Measurements from ENCODE around the gene TAGLN. TPM values are rescaled to one million over a fixed set of nuclear protein-coding genes. Genes with fewer than 3 reads are reported as not detected.

The TAGLN gene
- total and polyA plus RNA-seq, 2 donors (not counting 1 experiment from before 2014, with no cell fraction given): 17.9 to 51.8 TPM

- Histone ChIP-seq H3K9ac (ENCODE audit: low read length) (no peak overlapping the region), H3K27ac (ENCODE audit: low read length in 2 of 2) (no peak overlapping the region), H3K36me3 (replicated peaks in 1 of 2; ENCODE audit: control extremely low read depth in 1 of 2, control insufficient read depth in 1 of 2, extremely low read depth in 1 of 2, insufficient read depth in 2 of 2, low read length in 1 of 2) (peaks cover 0 to 13% of the 10 kb centered on the region in 2 experiments), H3K79me2 (ENCODE audit: control insufficient read depth, insufficient read depth, low read length) (no peaks in the 10 kb centered on the region), H3K4me1 (ENCODE audit: control insufficient read depth in 2 of 2, insufficient read depth in 2 of 2, low read length in 2 of 2) (no peaks in the 10 kb centered on the region), H3K4me2 (replicated peaks; ENCODE audit: low read depth, low read length, poor library complexity, severe bottlenecking) (no peak overlapping the region), H3K4me3 (ENCODE audit: control extremely low read depth in 1 of 5, extremely low read depth in 1 of 5, insufficient read depth in 1 of 5, low read depth in 2 of 5, low read length in 4 of 5) (no peak overlapping the region), H2AFZ (ENCODE audit: insufficient read depth, low read depth, low read length, poor library complexity, severe bottlenecking) (no peak overlapping the region), H4K20me1 (ENCODE audit: control insufficient read depth, insufficient read depth, low read length, poor library complexity, severe bottlenecking) (no peaks in the 10 kb centered on the region), H3K27me3 (replicated peaks in 1 of 4; ENCODE audit: control extremely low read depth in 1 of 4, control insufficient read depth in 3 of 4, insufficient read depth in 4 of 4, low read length in 3 of 4) (no peaks in the 10 kb centered on the region), H3K9me3 (ENCODE audit: control extremely low read depth in 1 of 3, control insufficient read depth in 2 of 3, insufficient read depth in 1 of 3, low read length in 2 of 3) (no peaks in the 10 kb centered on the region)
- H3K27ac Mint-ChIP-seq: no peak overlapping the region
- ATAC-seq (ENCODE audit: low read depth) (no peak), DNase-seq (no peak)
- CTCF ChIA-PET: no interaction called here
- H3K4me1 Mint-ChIP-seq: no peaks in the 10 kb centered on the region
- no peak for TF ChIP-seq EZH2 (IDR thresholded peaks at IDR 0.05; ENCODE audit: borderline replicate concordance, insufficient read depth, low read depth, low read length, poor library complexity, severe bottlenecking)
- TF ChIP-seq CTCF (IDR thresholded peaks at IDR 0.05): no peak
- POLR2A ChIA-PET: no interaction called here
- no peak overlapping the region for H3K4me3 Mint-ChIP-seq
- H3K9me3 Mint-ChIP-seq (ENCODE audit: insufficient read depth): no peaks in the 10 kb centered on the region
- 95% methylated on average over 2 of the region's 3 CpGs for WGBS (ENCODE audit: insufficient coverage)
- intact Hi-C loops (cut with micrococcal nuclease): no loop called here
- no peaks in the 10 kb centered on the region for H3K27me3 Mint-ChIP-seq
Observed at GRCh38 chr11:117255966-117256365, 56.8 kb downstream of the TAGLN start.

GRCh38 chr11:117256573-117256972 lies 57.4 kb downstream of the TAGLN start:
- no peaks in the 10 kb centered on the region for H4K20me1 ChIP-seq (ENCODE audit: control insufficient read depth, insufficient read depth, low read length, poor library complexity, severe bottlenecking)
- Mint-ChIP-seq H3K4me3 (no peak overlapping the region), H3K4me1 (no peaks in the 10 kb centered on the region), H3K27ac (no peak overlapping the region), H3K27me3 (no peaks in the 10 kb centered on the region), H3K9me3 (ENCODE audit: insufficient read depth) (no peaks in the 10 kb centered on the region)
- no peaks in the 10 kb centered on the region for H3K79me2 ChIP-seq (ENCODE audit: control insufficient read depth, insufficient read depth, low read length)
- H3K4me3 ChIP-seq (ENCODE audit: control extremely low read depth in 1 of 5, extremely low read depth in 1 of 5, insufficient read depth in 1 of 5, low read depth in 2 of 5, low read length in 4 of 5): no peak overlapping the region
- ChIA-PET CTCF (no interaction called here), POLR2A (no interaction called here)
- no peak for ATAC-seq (ENCODE audit: low read depth)
- no peaks in the 10 kb centered on the region for H3K9me3 ChIP-seq (ENCODE audit: control extremely low read depth in 1 of 3, control insufficient read depth in 2 of 3, insufficient read depth in 1 of 3, low read length in 2 of 3)
- no peak overlapping the region for H2AFZ ChIP-seq (ENCODE audit: insufficient read depth, low read depth, low read length, poor library complexity, severe bottlenecking)
- no peaks in the 10 kb centered on the region for H3K27me3 ChIP-seq (replicated peaks in 1 of 4; ENCODE audit: control extremely low read depth in 1 of 4, control insufficient read depth in 3 of 4, insufficient read depth in 4 of 4, low read length in 3 of 4)
- H3K36me3 ChIP-seq (replicated peaks in 1 of 2; ENCODE audit: control extremely low read depth in 1 of 2, control insufficient read depth in 1 of 2, extremely low read depth in 1 of 2, insufficient read depth in 2 of 2, low read length in 1 of 2): peaks cover 0 to 13% of the 10 kb centered on the region in 2 experiments
- no CpG with 5 or more reads among the region's 2 CpGs for WGBS (ENCODE audit: insufficient coverage)
- intact Hi-C loops (cut with micrococcal nuclease): no loop called here
- DNase-seq: no peak
- H3K9ac ChIP-seq (ENCODE audit: low read length): no peak overlapping the region
- no peaks in the 10 kb centered on the region for H3K4me1 ChIP-seq (ENCODE audit: control insufficient read depth in 2 of 2, insufficient read depth in 2 of 2, low read length in 2 of 2)
- no peak overlapping the region for H3K4me2 ChIP-seq (replicated peaks; ENCODE audit: low read depth, low read length, poor library complexity, severe bottlenecking)
- no peak overlapping the region for H3K27ac ChIP-seq (ENCODE audit: low read length in 2 of 2)
- TF ChIP-seq EZH2 (IDR thresholded peaks at IDR 0.05; ENCODE audit: borderline replicate concordance, insufficient read depth, low read depth, low read length, poor library complexity, severe bottlenecking) (no peak), CTCF (IDR thresholded peaks at IDR 0.05) (no peak)

Other genes with a start within 250 kb of the TAGLN start
- 180 and 196 TPM in 2 replicates for gene SIK3, start 100.9 kb upstream of the TAGLN start, total RNA-seq
- gene SIK3, start 100.9 kb upstream of the TAGLN start, polyA plus RNA-seq: 36.5 and 59.0 TPM in 2 replicates
- 98.1 and 103 TPM in 2 replicates for gene PAFAH1B2, start 55.1 kb upstream of the TAGLN start, total RNA-seq
- 10.7 and 14.8 TPM in 2 replicates for gene PAFAH1B2, start 55.1 kb upstream of the TAGLN start, polyA plus RNA-seq
- 241 and 245 TPM in 2 replicates for gene SIDT2, start 20.6 kb upstream of the TAGLN start, total RNA-seq
- 78.9 and 291 TPM in 2 replicates for gene SIDT2, start 20.6 kb upstream of the TAGLN start, polyA plus RNA-seq
- 283 and 294 TPM in 2 replicates for gene PCSK7, start 32.7 kb downstream of the TAGLN start, total RNA-seq
- gene PCSK7, start 32.7 kb downstream of the TAGLN start, polyA plus RNA-seq: 203 and 221 TPM in 2 replicates
- 33.6 and 36.1 TPM in 2 replicates for gene RNF214, start 33.3 kb downstream of the TAGLN start, total RNA-seq
- gene RNF214, start 33.3 kb downstream of the TAGLN start, polyA plus RNA-seq: 12.5 and 16.0 TPM in 2 replicates
- gene BACE1-AS, start 92.0 kb downstream of the TAGLN start, total RNA-seq: 11.2 and 13.9 TPM in 2 replicates
- 3.3 and 3.5 TPM in 2 replicates for gene BACE1-AS, start 92.0 kb downstream of the TAGLN start, polyA plus RNA-seq
- gene BACE1, start 116.9 kb downstream of the TAGLN start, total RNA-seq: not detected in 2 replicates
- gene BACE1, start 116.9 kb downstream of the TAGLN start, polyA plus RNA-seq: 0.06 and 0.07 TPM in 2 replicates
- 48.7 and 54.8 TPM in 2 replicates for gene CEP164, start 128.5 kb downstream of the TAGLN start, total RNA-seq
- gene CEP164, start 128.5 kb downstream of the TAGLN start, polyA plus RNA-seq: 31.5 and 36.8 TPM in 2 replicates

Measured in B cell (primary cell).